C4-2B (cell line): Measurements from ENCODE around the gene ZFP36L1.

Experiments used
- H3K27ac ChIP-seq: fragments of 450-650 bp; 2 replicates; pipeline ENCODE4 v1.5.1; 2017
- CTCF ChIP-seq: fragments of 450-650 bp; conservative IDR thresholded peaks from 2 replicates; pipeline ENCODE4 v1.5.1; 2017; ENCODE audit warnings: mild to moderate bottlenecking
- ZFX ChIP-seq: fragments of 450-650 bp; IDR thresholded peaks from 2 replicates; pipeline ENCODE4 v1.6.1; 2017

ZFP36L1 gene

DNA sequence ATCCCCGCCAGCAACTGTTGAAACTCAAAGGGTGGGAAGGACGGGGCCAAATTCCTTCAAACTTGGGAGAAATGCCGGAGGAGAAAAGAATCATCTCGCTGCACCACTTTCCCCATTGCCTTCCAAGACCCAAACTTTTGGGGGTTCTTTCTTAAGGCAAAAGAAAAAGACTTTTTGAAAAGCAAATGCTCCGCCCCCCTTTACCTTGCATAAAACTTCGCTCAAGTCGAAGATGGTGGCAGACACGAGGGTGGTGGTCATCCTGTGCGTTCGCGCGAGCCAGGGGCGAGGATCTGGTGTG is 239 bp downstream of the ZFP36L1 start:
- no peak for TF ChIP-seq ZFX
- no peak for TF ChIP-seq CTCF

GRCh38 chr14:68791902-68792677 is 777 bp downstream of the ZFP36L1 start:
- peak overlapping the region; percentile 99 for H3K27ac ChIP-seq
- TF ChIP-seq CTCF, result no peak
- no peak for TF ChIP-seq ZFX

More for the DNA sequence above, 239 bp downstream of the ZFP36L1 start:
- H3K27ac ChIP-seq, result peak overlapping the region; percentile 99

DNA sequence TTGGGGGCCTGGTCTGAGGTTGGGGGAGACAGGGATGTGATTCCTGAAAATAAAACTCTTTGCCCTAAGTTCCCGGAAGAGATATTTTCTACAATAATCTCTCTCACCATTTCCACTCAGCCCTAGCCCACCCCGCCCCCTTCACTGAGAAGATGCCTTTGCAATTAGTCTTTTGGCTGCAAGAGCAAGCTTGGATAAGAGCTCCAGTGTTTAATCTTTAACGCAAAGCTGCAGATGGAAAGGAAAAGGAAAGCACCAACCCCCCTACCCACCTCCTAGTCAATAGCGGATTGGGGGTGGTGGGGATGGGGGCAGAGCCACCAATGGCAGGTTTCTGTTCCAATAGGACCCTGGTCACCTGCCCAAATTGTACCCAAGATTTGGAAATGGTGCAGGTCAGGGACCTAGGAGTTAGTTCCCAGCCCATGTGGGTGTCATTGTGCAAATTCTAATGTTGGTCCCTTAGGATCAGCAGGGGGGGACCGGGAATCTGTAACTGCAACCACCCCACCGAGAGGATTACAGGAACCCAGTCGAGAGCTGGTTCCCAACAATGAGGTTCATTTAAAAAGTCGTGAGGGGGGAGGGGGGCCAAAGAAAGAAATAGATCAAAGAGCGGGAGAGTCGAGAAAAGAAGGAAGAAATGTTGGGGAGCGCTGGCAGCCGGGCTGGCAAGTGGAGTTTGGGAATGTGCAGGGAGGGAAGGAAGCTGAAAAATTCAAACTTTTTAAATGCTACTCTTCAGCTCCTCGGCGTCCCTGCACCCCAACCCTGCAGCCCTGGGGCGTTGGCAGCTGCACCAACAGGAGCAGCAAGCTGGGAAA is 1.6 kb downstream of the ZFP36L1 start:
- peak overlapping the region; percentile 99 for H3K27ac ChIP-seq
- TF ChIP-seq ZFX (no peak), CTCF (no peak)

DNA sequence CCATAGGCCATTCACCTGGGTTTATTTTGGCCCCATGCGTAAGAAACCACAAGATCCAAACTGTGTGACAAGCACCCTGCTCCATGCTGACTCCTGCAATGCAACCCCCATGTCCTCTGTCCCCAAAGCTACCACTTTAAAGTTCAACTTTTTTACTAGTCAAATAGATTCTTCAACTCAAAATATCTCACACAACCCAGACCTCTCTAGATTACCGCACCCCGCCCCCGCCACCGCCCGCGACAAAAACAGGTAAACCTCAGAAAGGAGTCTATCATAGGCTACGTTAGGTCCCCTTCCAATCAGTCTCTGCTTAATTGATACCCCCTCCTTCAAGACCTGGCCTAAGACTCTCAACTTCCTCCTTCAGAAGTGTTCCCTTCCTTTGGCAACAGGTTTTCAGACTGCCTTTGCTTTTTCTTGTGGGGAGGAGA is 2.2 kb downstream of the ZFP36L1 start:
- TF ChIP-seq CTCF (no peak), ZFX (no peak)
- H3K27ac ChIP-seq, result peak overlapping the region; percentile 99; the same call in 1 of the 2 replicates

DNA sequence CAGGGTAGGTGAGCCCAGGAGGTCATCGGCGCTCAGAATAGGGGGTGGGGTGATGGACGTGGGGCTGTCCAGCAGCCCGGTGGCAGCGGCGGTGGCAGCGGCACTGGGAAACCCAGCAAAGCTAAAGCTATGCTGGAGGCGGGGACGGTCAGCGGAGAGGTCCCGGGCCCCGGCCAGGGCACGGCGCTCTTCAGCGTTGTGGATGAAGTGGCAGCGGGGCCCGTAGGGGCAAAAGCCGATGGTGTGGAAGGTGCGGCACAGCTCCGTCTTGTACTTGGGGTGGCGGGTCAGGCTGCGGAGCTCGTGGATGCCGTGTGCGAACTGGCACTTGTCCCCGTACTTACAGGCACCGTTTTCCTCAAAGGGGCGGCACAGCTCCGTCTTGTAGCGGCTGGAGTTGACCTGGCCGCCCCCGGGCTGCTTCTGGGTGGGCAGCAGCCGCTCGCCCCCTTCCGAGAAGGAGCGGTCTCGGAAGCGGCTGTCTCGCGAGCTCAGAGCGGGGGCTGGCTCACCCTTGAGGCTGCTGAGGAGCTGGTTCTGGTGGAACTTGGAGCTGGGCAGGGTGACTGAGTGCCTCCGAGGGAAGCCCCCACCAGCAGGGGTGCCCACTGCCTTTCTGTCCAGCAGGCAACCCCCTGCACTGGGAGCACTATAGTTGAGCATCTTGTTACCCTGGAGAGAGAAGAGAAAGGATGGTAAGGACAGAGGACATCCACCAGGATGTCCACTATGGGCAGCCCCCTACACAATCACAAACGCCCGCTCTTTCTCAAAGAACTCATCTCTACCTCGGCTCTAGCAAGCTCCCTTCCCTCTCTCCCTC is 2.8 kb downstream of the ZFP36L1 start:
- TF ChIP-seq ZFX, result no peak
- no peak for TF ChIP-seq CTCF
- H3K27ac ChIP-seq, result no peak overlapping the region

- TF ChIP-seq CTCF, result no peak
- TF ChIP-seq ZFX, result no peak
- H3K27ac ChIP-seq, result no peak overlapping the region
Observed at GRCh38 chr14:68788996-68789820, 3.7 kb downstream of the ZFP36L1 start.
